GM23338 (cell line): ENCODE results near the gene PDIA2. TPM values are rescaled to one million over a fixed set of nuclear protein-coding genes. Genes with fewer than 3 reads are reported as not detected.

Source experiments
- ATAC-seq: fragments of 200-7000 bp; cut with Tn5 transposase; 3 replicates; pipeline ENCODE4 v1.9.1; 2020
- DNase-seq: peaks from one replicate; pipeline ENCODE4 v3.0.0-alpha.2; 2015; ENCODE audit warnings: low spot score
- H2AFZ ChIP-seq: fragments of 200-600 bp; sonication (generic); 2 replicates; pipeline ENCODE4 v1.8.0; 2016; ENCODE audit warnings: antibody characterized with exemption, mild to moderate bottlenecking, moderate library complexity
- H3F3A ChIP-seq: fragments of 200-600 bp; sonication (generic); replicated peaks from 2 replicates; pipeline ENCODE4 v1.8.0; 2017; ENCODE audit warnings: antibody characterized with exemption, mixed run types, low read depth
- H3K27ac ChIP-seq: fragments of 200-600 bp; sonication (generic); 2 replicates; pipeline ENCODE4 v1.6.1; 2016; ENCODE audit warnings: low read depth
- H3K27me3 ChIP-seq: fragments of 200-600 bp; sonication (generic); 2 replicates; pipeline ENCODE4 v1.8.0; 2016; ENCODE audit warnings: mild to moderate bottlenecking, mixed run types, moderate library complexity; ENCODE audit not compliant: insufficient read depth
- H3K36me3 ChIP-seq: fragments of 200-600 bp; sonication (generic); 2 replicates; pipeline ENCODE4 v1.8.0; 2016; ENCODE audit warnings: mild to moderate bottlenecking; ENCODE audit not compliant: insufficient read depth
- H3K4me1 ChIP-seq: fragments of 200-600 bp; sonication (generic); 2 replicates; pipeline ENCODE4 v1.8.0; 2016; ENCODE audit warnings: mild to moderate bottlenecking, moderate library complexity; ENCODE audit not compliant: insufficient read depth
- H3K4me2 ChIP-seq: fragments of 200-600 bp; sonication (generic); 2 replicates; pipeline ENCODE4 v1.7.1; 2017; ENCODE audit warnings: mixed run types
- H3K4me3 ChIP-seq: fragments of 200-600 bp; sonication (generic); 2 replicates; pipeline ENCODE4 v1.6.1; 2016; ENCODE audit warnings: mixed run types
- H3K79me2 ChIP-seq: fragments of 200-600 bp; sonication (generic); replicated peaks from 2 replicates; pipeline ENCODE4 v1.8.0; 2017; ENCODE audit warnings: mild to moderate bottlenecking; ENCODE audit not compliant: insufficient read depth
- H3K9me2 ChIP-seq: fragments of 200-600 bp; sonication (generic); 2 replicates; pipeline ENCODE4 v1.8.0; 2017; ENCODE audit not compliant: insufficient read depth
- H4K20me1 ChIP-seq: fragments of 200-600 bp; sonication (generic); replicated peaks from 2 replicates; pipeline ENCODE4 v1.8.0; 2017; ENCODE audit warnings: mild to moderate bottlenecking; ENCODE audit not compliant: insufficient read depth
- H3K27ac Mint-ChIP-seq: 2 replicates; pipeline ENCODE4 v1.8.0; 2020; ENCODE audit warnings: inconsistent platforms, mild to moderate bottlenecking, moderate library complexity, mixed read lengths
- H3K27me3 Mint-ChIP-seq: 3 replicates; pipeline ENCODE4 v1.8.0; 2022; ENCODE audit warnings: low read depth, mild to moderate bottlenecking, moderate library complexity, mixed read lengths, inconsistent platforms; ENCODE audit not compliant: insufficient read depth, poor library complexity
- H3K36me3 Mint-ChIP-seq: 3 replicates; pipeline ENCODE4 v1.8.0; 2021; ENCODE audit warnings: low read depth, mild to moderate bottlenecking, inconsistent platforms, moderate library complexity, mixed read lengths
- H3K4me1 Mint-ChIP-seq: 3 replicates; pipeline ENCODE4 v1.8.0; 2020; ENCODE audit warnings: mild to moderate bottlenecking, inconsistent platforms, mixed read lengths
- H3K4me3 Mint-ChIP-seq: 3 replicates; pipeline ENCODE4 v1.8.0; 2021; ENCODE audit warnings: moderate library complexity, mild to moderate bottlenecking, inconsistent platforms, mixed read lengths
- H3K9me3 Mint-ChIP-seq: 3 replicates; pipeline ENCODE4 v1.8.0; 2020; ENCODE audit warnings: moderate library complexity, mild to moderate bottlenecking, inconsistent platforms, mixed read lengths
- CREB1 ChIP-seq: fragments of 250-450 bp; sonication (Bioruptor Pico); IDR thresholded peaks from 2 replicates; pipeline ENCODE4 v1.5.0; 2020; ENCODE audit warnings: low read depth, mild to moderate bottlenecking, moderate library complexity
- CTCF ChIP-seq, 2 experiments: fragments of 200-600 bp in 1 of 2; sonication (generic) in 1 of 2; conservative IDR thresholded peaks; 2 replicates each; pipeline versions ENCODE4 v1.5.1 to v1.6.1; 2016 to 2017; ENCODE audit warnings: antibody characterized with exemption in 2 of 2, low read depth in 2 of 2, mild to moderate bottlenecking in 2 of 2, moderate library complexity in 1 of 2
- ETS1 ChIP-seq: IDR thresholded peaks from 2 replicates; pipeline ENCODE4 v1.6.1; 2016; ENCODE audit warnings: antibody characterized with exemption
- EZH2 ChIP-seq: fragments of 200-600 bp; sonication (generic); IDR thresholded peaks from one replicate; pipeline ENCODE4 v1.8.0; 2017; ENCODE audit warnings: antibody characterized with exemption, mild to moderate bottlenecking, low read depth; ENCODE audit not compliant: unreplicated experiment
- EZH2phosphoT487 ChIP-seq: fragments of 200-600 bp; sonication (generic); IDR thresholded peaks from one replicate; pipeline ENCODE4 v1.8.1; 2018; ENCODE audit warnings: antibody characterized with exemption; ENCODE audit not compliant: unreplicated experiment
- NANOG ChIP-seq: IDR thresholded peaks from 2 replicates; pipeline ENCODE4 v1.6.1; 2016; ENCODE audit warnings: antibody characterized with exemption, borderline replicate concordance
- POLR2AphosphoS5 ChIP-seq: IDR thresholded peaks from 2 replicates; pipeline ENCODE4 v1.6.1; 2016; ENCODE audit warnings: antibody characterized with exemption, low read depth
- ZNF114 ChIP-seq: fragments of 250-450 bp; sonication (Bioruptor Pico); IDR thresholded peaks from 2 replicates; pipeline ENCODE4 v1.5.0; 2020; ENCODE audit warnings: mild to moderate bottlenecking, moderate library complexity
- polyA plus RNA-seq: library from polyadenylated mRNA; unstranded; fragments of >200 nt; fragmentation: Nextera tagmentation; extraction: Ambion mirVana; gene quantifications from 2 replicates; pipeline ENCODE4 v1.2.1, GENCODE V29; 2016
- total RNA-seq: library from RNA; depleted of rRNA; stranded (reverse); fragments of >200 nt; shearing (Covaris generic); gene quantifications from 2 replicates; pipeline ENCODE4 v1.2.3, GENCODE V29; 2014

The PDIA2 gene
- total and polyA plus RNA-seq, 2 experiments from 2014 or later, result 0.39 to 0.87 TPM

GRCh38 chr16:296276-296675 is 13.3 kb downstream of the PDIA2 start:
- no peaks in the 10 kb centered on the region for H3F3A ChIP-seq
- H3K36me3 ChIP-seq, result no peaks in the 10 kb centered on the region; the same call in 1 of the 2 replicates
- no peak overlapping the region for H3K27ac ChIP-seq
- ATAC-seq (no peak), DNase-seq (no peak)
- H3K27me3 Mint-ChIP-seq, result peaks cover 4% of the 10 kb centered on the region
- no peak overlapping the region for H2AFZ ChIP-seq
- H3K4me1 ChIP-seq, result no peaks in the 10 kb centered on the region
- no peaks in the 10 kb centered on the region for H3K4me1 Mint-ChIP-seq
- H3K79me2 ChIP-seq, result no peaks in the 10 kb centered on the region
- no peaks in the 10 kb centered on the region for H3K9me2 ChIP-seq
- H3K27ac Mint-ChIP-seq, result no peak overlapping the region
- H3K4me2 ChIP-seq, result no peak overlapping the region
- peaks cover 6% of the 10 kb centered on the region for H3K36me3 Mint-ChIP-seq
- TF ChIP-seq POLR2AphosphoS5 (no peak), CREB1 (no peak), ETS1 (no peak), EZH2 (no peak), CTCF (conservative IDR thresholded peaks at IDR 0.05; ENCODE audit: low read depth in 2 of 2) (no peak)
- H3K4me3 ChIP-seq, result no peak overlapping the region
- no peaks in the 10 kb centered on the region; the same call in 2 of the 3 replicates for H3K9me3 Mint-ChIP-seq
- H4K20me1 ChIP-seq, result peaks cover 9% of the 10 kb centered on the region; the same call in 1 of the 2 replicates
- H3K27me3 ChIP-seq, result no peaks in the 10 kb centered on the region
- no peak overlapping the region for H3K4me3 Mint-ChIP-seq

GRCh38 chr16:296806-297510 is 14.0 kb downstream of the PDIA2 start:
- peaks cover 9% of the 10 kb centered on the region; the same call in 1 of the 2 replicates for H4K20me1 ChIP-seq
- Mint-ChIP-seq H3K4me1 (no peaks in the 10 kb centered on the region), H3K27me3 (peaks cover 7% of the 10 kb centered on the region), H3K36me3 (peaks cover 3% of the 10 kb centered on the region; the same call in 1 of the 3 replicates), H3K27ac (no peak overlapping the region), H3K4me3 (no peak overlapping the region), H3K9me3 (no peaks in the 10 kb centered on the region)
- no peaks in the 10 kb centered on the region for H3F3A ChIP-seq
- ATAC-seq (no peak), DNase-seq (no peak)
- H3K27ac ChIP-seq, result no peak overlapping the region
- H3K27me3 ChIP-seq, result no peaks in the 10 kb centered on the region
- H2AFZ ChIP-seq, result no peak overlapping the region
- no peak for TF ChIP-seq CREB1
- TF ChIP-seq EZH2phosphoT487, result no peak
- no peak for TF ChIP-seq ETS1
- TF ChIP-seq ZNF114 (CRISPR knock-in tag), result no peak
- no peak for TF ChIP-seq NANOG
- TF ChIP-seq EZH2, result no peak
- no peaks in the 10 kb centered on the region; the same call in 1 of the 2 replicates for H3K36me3 ChIP-seq
- no peaks in the 10 kb centered on the region for H3K4me1 ChIP-seq
- no peaks in the 10 kb centered on the region for H3K9me2 ChIP-seq
- H3K4me2 ChIP-seq, result no peak overlapping the region
- H3K4me3 ChIP-seq, result no peak overlapping the region
- no peaks in the 10 kb centered on the region for H3K79me2 ChIP-seq
